GM19467 (cell line): ENCODE results near the gene MAP3K21.

Source experiments
- ATAC-seq: cut with Tn5 transposase; IDR thresholded peaks from one replicate; pipeline ENCODE4 v1.9.1; 2021; ENCODE audit warnings: mild to moderate bottlenecking, moderate library complexity; ENCODE audit not compliant: unreplicated experiment

MAP3K21 gene

GRCh38 chr1:233386336-233386735 is 58.8 kb downstream of the MAP3K21 start:
- no peak for ATAC-seq

DNA sequence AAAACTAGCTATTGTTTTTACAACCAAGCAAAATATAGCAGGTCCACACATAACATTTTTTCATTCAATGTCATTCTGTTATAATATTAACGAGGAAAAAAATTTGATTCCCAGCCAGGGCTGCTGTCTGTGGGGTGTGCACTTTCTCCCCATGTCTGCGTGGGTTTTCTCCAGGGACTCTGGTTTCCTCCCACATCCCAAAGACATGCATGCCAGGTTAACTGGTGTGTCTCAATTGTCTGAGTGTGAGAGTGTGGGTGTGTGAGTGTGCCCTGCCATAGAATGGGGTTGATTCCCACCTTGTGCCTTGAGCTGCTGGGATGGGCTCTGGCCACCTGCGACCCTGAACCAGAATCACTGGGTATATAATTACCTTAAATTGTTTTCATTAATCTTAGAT is 60.1 kb downstream of the MAP3K21 start:
- no peak for ATAC-seq

DNA sequence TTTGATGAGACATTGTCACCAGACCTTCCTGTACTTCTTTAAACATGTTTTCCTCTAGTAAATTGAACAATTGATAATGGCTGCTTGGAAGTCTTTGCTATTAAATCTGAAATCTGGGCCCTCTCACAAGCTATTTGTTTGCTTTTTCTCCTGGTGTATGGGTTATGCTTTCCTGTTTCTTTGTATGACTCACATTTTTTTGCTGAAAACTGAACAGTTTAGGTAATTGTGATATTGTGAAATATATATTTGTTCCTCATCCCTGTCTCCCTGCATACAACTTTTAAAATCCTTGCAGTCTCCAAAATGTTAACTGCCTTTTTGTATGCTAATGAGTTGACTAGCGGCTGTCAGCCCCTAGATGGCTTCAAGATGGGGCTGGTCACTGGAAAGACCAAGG is 61.6 kb downstream of the MAP3K21 start:
- ATAC-seq: no peak

- ATAC-seq: no peak
These were observed 62.4 kb downstream of the MAP3K21 start for GRCh38 chr1:233389893-233390292.

- no peak for ATAC-seq
These were observed 63.6 kb downstream of the MAP3K21 start for GRCh38 chr1:233390842-233391737.

DNA sequence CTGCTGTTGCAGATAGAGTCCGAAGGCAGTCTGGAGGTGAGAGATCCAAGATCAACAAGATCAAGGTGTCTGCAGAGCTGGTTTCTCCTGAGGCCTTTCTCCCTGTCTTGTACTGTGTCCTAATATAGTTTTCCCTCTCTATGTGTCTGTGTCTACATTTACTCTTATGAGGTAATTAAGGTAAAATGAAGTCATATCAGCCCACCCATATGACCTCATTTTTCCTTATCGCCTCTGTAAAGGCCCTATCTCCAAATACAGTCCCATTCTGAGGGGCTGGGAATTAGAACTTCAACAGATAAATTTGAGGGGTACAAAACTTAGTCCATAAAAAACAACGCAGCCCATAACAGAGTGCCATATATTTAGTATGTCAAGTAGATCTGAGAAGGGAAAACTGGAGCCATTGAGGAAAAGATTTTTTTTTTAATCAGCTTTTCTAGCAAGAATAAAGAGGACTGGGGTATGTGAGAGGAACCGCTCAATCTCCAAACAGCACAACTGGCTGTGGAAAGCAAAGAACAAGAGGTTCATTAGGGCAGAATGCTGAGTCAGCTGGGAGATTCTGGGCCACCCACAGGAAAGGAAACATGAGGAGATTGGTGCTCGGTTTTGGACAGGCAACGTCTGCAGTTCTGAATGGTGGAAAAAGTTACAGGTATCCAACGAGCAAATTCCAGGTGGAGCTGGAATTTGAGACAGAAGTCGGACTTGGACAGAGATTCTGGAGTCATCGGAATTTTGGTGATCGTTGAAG is 65.7 kb downstream of the MAP3K21 start:
- no peak for ATAC-seq

GRCh38 chr1:233393926-233394680 is 66.6 kb downstream of the MAP3K21 start:
- ATAC-seq: no peak

DNA sequence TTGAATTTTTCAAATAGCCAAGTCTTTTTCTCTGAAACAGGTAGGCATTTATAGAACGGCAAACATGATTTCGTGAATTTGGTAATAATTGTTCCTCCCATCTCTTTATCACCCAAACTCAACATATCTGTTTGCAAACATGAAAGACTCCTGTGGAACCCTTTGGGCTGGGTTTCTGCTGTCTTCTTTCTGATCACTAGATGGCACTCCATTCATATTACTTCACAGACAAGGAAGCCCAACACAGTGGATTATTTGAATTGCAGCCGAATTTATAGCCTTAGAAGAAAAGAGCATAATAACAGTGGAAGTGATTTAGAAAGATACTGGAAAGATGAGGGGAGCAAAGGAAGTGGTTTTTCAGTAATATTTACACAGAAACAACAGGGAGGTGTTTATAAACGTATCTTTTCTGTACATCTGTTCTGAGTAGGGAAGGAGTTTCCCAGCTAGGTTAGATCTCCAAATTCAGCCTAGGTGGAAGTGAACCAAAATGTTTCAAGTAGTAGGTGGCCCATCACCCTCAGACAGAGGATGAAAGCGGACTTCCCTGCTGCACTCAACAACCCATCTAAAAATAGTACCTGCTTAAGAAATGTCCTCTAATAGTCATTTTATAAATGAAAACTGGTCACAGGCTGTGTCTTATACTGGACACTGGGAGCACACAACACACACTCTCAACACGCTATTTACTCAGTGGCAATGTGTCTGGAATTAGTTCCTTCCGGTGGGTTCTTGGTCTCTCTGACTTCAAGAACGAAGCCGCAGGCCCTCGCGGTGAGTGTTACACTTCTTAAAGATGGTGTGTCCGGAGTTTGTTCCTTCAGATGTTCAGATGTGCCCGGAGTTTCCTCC is 67.6 kb downstream of the MAP3K21 start:
- no peak for ATAC-seq

- ATAC-seq: no peak
These were observed 68.5 kb downstream of the MAP3K21 start for GRCh38 chr1:233395863-233396646.

DNA sequence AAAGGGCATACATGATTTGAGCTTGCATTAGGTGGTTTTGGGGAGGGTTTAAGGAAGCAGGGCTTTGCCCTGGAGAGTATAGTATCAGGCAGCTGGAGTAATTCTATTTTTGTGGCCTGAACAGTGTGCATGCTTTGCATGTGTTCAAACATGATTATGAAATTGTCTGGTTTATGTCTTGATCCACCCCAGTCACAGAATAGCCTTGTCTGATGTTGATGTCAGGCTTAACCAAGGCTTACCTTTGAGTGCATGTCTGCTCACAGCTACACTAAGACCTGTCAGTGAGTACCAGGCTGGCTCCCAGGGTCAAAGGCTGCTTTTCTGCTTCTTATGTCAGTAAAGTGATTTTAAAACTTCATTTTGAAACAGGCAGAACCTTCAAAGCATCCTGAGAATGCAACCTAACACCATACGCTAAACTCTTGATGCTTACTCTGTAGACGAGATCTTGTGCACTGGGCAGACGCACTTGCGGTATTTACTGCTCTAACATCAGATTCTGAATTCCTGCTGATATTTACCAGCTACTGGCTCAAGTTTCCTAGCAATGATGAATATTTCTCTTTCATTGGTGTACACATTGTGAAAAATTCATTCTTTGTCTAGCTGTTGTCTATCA is 78.9 kb downstream of the MAP3K21 start:
- no peak for ATAC-seq

GRCh38 chr1:233406994-233407631 is 79.6 kb downstream of the MAP3K21 start:
- ATAC-seq: no peak

DNA sequence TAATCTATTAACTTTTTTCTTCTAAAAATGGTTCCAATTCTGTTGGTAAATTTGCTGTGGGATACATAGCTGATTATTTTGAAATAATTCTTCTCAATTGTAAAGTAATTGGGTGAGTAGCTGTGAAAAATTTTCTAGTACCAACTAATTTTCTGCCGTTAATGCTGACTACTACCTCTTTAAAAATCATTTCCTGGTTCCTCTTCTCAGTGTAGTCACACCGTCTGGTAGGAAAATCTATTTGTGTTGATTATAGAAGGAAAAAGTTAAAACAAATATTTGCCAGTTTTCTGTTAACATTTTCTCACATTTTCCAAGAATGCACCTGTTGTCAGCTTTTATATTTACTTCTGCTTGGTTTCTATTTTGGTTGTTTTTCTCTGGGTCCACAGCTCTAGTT is 82.0 kb downstream of the MAP3K21 start:
- no peak for ATAC-seq

DNA sequence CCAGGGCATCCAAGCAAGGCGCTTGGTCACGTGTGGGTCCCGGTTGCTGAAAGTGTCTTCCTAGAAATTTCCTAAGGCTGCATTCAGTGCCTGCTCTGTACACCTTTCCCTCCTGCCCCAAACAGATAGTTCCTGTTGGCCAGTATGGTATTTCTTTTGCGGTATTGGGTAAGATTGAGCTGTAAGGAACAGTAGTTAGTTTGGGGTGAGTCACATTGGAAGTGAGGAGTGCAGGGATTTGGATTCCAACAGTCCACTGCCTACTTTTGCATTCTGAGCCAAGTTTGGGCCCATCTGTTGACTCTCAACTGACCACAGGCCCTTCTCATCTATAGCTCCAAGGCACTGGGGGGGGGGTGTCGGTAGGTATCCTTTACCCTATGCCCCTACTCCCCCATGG is 83.4 kb downstream of the MAP3K21 start:
- ATAC-seq: no peak

- no peak for ATAC-seq
These were observed 85.3 kb downstream of the MAP3K21 start for GRCh38 chr1:233412812-233413211.

- ATAC-seq: no peak
These were observed 93.8 kb downstream of the MAP3K21 start for GRCh38 chr1:233421293-233421692.

DNA sequence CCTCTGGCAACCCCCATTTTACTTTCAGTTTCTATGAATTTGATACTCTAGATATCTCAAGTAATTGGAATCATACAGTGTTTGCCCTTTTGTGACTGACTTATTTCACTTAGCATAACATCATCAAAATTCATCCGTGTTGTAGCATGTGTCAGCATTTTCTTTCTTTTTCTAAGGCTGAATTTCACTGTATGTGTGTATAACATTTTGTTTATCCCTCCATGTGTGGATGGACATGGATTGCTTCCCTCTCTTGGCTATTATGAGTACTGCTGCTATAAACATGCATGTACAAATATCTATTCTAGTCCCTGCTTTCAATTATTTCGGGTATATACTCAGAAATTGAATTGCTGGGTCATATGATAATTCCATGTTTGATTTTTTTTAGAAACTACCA is 97.3 kb downstream of the MAP3K21 start:
- no peak for ATAC-seq

- ATAC-seq: no peak
These were observed 100.4 kb downstream of the MAP3K21 start for GRCh38 chr1:233427907-233428306.

DNA sequence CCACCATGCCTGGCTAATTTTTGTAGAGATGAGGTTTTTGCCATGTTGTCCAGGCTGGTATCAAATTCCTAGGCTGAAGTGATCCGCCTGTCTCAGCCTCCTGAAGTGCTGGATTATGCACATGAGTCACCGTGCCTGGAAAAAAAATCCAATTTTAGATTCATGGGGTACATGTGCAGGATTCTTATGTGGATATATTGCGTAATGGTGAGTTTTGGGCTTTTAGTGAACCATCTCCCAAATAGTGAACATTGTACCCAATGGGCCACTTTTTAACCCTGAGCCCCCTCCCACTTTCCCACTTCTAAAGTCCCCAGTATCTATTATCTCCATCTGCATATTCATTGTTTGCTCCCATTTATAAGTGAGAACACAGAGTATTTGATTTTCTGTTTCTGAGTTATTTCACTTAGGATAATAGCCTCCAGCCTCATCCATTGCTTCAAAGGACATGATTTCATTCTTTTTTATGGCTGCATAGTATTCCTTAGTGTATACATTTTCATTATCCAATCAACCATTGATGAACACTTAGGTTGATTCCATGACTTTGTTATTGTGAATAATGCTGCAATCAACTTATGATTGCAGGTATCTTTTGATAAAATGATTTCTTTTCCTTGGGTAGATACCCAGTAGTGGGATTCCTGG is 104.4 kb downstream of the MAP3K21 start:
- ATAC-seq: no peak
